Ishikawa (cell line): ENCODE measurements around the gene ORM2.

Experiments used
- CEBPB ChIP-seq: IDR thresholded peaks from 2 replicates; pipeline ENCODE4 v1.6.1; 2012
- CREB1 ChIP-seq: IDR thresholded peaks from 2 replicates; pipeline ENCODE4 v1.6.1; 2012; ENCODE audit warnings: low read depth
- EGR1 ChIP-seq: IDR thresholded peaks from 2 replicates; pipeline ENCODE4 v1.6.1; 2012
- EP300 ChIP-seq: IDR thresholded peaks from 2 replicates; pipeline ENCODE4 v1.6.1; 2012; ENCODE audit warnings: borderline replicate concordance
- FOXM1 ChIP-seq: IDR thresholded peaks from 2 replicates; pipeline ENCODE4 v1.6.1; 2012; ENCODE audit warnings: low read depth, borderline replicate concordance
- NFIC ChIP-seq: IDR thresholded peaks from 2 replicates; pipeline ENCODE4 v1.6.1; 2012
- RAD21 ChIP-seq: IDR thresholded peaks from 2 replicates; pipeline ENCODE4 v1.6.1; 2012; ENCODE audit warnings: low read depth
- TAF1 ChIP-seq: IDR thresholded peaks from 2 replicates; pipeline ENCODE4 v1.6.1; 2012; ENCODE audit warnings: low read depth, mild to moderate bottlenecking
- TCF12 ChIP-seq: IDR thresholded peaks from 2 replicates; pipeline ENCODE4 v1.6.1; 2012; ENCODE audit warnings: low read depth
- TEAD4 ChIP-seq: IDR thresholded peaks from 2 replicates; pipeline ENCODE4 v1.6.1; 2012
- YY1 ChIP-seq: IDR thresholded peaks from 2 replicates; pipeline ENCODE4 v1.6.1; 2012; ENCODE audit warnings: low read depth
- ZBTB7A ChIP-seq: IDR thresholded peaks from 2 replicates; pipeline ENCODE4 v1.6.1; 2012; ENCODE audit warnings: low read depth
- TF ChIP-seq, protein P1 (sequence below): IDR thresholded peaks from 2 replicates; pipeline ENCODE4 v1.6.1; 2012
- TF ChIP-seq, protein P2 (sequence below): IDR thresholded peaks from 2 replicates; pipeline ENCODE4 v1.6.1; 2012
- TF ChIP-seq, protein P3 (sequence below): IDR thresholded peaks from 2 replicates; pipeline ENCODE4 v1.6.1; 2012; ENCODE audit warnings: low read depth, mild to moderate bottlenecking

The ORM2 gene

DNA sequence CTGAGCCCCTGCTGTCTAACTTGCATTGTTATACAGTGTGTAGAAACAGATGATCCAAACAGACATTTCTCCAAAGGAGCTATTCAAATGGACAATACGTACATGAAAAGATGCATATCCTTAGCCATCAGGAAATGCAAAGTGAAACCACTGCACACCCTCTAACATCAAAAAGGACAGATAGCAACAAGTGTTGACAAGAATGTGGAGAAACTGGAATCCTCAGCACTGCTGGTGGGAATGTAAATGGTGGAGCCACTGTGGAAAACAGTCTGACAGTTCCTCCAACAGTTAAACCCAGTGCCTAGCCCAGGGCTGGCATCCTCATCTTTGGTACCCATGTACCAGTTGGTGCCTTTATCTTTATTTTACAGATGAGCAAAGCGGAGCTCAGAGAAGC lies 8.5 kb downstream of the ORM2 start:
- TF ChIP-seq CEBPB (no peak), EP300 (no peak), TAF1 (no peak), CREB1 (no peak), ZBTB7A (no peak), YY1 (no peak), NFIC (no peak), EGR1 (no peak), TCF12 (no peak), TEAD4 (no peak), FOXM1 (no peak), RAD21 (no peak)
- TF ChIP-seq, protein P1, sequence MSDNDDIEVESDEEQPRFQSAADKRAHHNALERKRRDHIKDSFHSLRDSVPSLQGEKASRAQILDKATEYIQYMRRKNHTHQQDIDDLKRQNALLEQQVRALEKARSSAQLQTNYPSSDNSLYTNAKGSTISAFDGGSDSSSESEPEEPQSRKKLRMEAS = no peak
- TF ChIP-seq, protein P2, sequence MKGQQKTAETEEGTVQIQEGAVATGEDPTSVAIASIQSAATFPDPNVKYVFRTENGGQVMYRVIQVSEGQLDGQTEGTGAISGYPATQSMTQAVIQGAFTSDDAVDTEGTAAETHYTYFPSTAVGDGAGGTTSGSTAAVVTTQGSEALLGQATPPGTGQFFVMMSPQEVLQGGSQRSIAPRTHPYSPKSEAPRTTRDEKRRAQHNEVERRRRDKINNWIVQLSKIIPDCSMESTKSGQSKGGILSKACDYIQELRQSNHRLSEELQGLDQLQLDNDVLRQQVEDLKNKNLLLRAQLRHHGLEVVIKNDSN = no peak
- TF ChIP-seq, protein P3, sequence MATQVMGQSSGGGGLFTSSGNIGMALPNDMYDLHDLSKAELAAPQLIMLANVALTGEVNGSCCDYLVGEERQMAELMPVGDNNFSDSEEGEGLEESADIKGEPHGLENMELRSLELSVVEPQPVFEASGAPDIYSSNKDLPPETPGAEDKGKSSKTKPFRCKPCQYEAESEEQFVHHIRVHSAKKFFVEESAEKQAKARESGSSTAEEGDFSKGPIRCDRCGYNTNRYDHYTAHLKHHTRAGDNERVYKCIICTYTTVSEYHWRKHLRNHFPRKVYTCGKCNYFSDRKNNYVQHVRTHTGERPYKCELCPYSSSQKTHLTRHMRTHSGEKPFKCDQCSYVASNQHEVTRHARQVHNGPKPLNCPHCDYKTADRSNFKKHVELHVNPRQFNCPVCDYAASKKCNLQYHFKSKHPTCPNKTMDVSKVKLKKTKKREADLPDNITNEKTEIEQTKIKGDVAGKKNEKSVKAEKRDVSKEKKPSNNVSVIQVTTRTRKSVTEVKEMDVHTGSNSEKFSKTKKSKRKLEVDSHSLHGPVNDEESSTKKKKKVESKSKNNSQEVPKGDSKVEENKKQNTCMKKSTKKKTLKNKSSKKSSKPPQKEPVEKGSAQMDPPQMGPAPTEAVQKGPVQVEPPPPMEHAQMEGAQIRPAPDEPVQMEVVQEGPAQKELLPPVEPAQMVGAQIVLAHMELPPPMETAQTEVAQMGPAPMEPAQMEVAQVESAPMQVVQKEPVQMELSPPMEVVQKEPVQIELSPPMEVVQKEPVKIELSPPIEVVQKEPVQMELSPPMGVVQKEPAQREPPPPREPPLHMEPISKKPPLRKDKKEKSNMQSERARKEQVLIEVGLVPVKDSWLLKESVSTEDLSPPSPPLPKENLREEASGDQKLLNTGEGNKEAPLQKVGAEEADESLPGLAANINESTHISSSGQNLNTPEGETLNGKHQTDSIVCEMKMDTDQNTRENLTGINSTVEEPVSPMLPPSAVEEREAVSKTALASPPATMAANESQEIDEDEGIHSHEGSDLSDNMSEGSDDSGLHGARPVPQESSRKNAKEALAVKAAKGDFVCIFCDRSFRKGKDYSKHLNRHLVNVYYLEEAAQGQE = no peak

DNA sequence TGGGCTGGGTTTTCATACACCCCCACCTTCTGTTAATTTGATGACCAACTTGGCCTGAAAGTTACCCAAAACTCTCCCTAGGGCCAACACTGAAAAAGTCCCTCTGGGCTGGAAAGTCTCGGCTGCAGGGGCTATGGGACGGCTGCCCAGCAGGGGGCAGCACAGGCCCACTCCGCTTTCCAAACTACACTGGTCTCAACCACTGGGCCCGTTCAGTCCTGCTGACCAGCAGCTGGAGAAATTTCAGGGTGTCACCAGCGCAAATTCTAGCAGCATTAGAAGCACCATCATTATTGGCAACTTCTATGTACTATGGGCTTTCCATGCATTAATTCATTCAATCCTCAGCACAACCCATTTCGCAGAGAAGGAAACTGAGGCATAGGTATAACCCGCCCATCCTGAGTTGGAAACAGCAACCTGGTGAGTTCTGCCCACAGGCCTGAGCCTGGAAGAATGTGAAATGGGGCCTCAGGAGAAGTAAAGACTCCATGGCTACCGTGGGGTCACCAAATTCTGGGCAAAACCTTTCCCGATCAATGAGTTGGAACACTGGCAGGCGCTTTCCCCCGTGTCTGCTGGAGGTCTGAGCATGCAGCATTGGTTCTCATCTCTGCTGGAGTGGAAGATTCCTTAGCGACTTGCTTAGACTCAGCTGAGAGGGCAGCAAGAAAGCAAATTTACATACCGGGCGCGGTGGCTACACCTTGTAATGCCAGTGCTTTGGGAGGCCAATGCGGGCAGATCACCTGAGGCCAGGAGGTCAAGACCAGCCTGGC lies 9.7 kb downstream of the ORM2 start:
- TF ChIP-seq TEAD4 (no peak), RAD21 (peak; percentile 81)

DNA sequence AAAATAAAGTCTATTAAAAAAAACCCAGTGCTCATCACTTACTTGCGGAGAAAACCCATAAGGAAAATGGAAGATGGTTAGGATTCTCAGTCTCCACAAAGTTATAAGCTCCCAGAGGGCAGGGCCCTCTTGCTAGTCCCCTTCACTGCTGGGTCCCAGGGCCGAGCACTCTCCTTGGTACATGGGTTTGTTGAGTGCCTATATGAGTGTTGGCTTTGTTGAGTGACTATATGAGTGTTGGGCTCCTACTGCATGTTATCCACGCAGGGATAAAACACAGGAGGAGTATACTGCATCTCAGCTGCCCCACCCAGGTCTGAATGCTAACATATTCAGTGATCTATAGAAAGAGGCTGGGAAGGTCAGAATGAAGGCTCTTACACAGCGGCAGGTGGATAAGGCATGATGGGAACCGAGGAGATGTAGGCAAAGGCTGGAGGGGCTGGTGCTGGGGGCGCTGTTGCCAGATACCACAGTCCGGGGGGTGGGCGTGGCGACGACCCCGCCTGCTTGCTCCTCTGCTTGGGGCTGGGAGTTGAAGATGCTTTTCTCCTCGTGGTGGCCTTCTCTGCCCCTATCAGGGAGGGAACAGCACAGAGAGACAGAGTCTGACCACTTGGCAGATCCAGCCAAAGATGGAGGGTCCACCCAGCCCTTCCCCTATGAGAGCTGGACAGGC lies 11.6 kb downstream of the ORM2 start:
- TF ChIP-seq TCF12 (no peak), NFIC (no peak), YY1 (no peak), CREB1 (no peak), TEAD4 (no peak), FOXM1 (no peak), RAD21 (no peak), TAF1 (no peak), EGR1 (no peak), ZBTB7A (no peak), CEBPB (no peak), EP300 (no peak)
- TF ChIP-seq, protein P3 = no peak
- TF ChIP-seq, protein P2 = no peak
- TF ChIP-seq, protein P1 = no peak

DNA sequence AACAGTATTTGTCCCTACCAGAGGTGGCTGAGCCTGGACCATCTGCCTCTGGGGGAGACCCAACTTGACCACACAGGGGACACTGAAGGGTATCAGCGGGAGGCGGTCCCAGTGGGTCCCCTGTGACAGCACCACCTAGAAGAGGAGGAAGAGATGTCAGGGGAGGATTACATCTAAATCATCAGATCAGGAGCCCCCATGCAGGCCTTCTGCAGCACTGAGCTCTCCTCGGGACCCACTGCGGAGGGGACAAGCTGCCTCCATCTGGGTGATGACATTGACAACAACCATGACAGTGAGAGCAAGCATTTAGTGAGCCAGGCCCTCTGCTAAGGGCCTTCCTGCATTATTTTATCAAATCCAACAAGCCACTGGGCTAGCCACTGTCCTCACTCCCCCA lies 12.3 kb downstream of the ORM2 start:
- TF ChIP-seq CREB1 = no peak
- no peak for TF ChIP-seq TCF12
- TF ChIP-seq RAD21 = no peak
- TF ChIP-seq, protein P3 = no peak
- no peak for TF ChIP-seq CEBPB
- TF ChIP-seq NFIC = no peak
- TF ChIP-seq TAF1 = no peak
- TF ChIP-seq ZBTB7A = no peak
- no peak for TF ChIP-seq EGR1
- TF ChIP-seq YY1 = no peak
- TF ChIP-seq EP300 = no peak
- TF ChIP-seq, protein P2 = no peak
- TF ChIP-seq FOXM1 = no peak
- TF ChIP-seq, protein P1 = no peak
- TF ChIP-seq TEAD4 = no peak
